Left lung (tissue), 10 donors: ENCODE measurements around the gene DDX56. TPM values are rescaled to one million over a fixed set of nuclear protein-coding genes. Genes with fewer than 3 reads are reported as not detected.

ENCODE experiments used
- ATAC-seq: fragments of 200-7000 bp; cut with Tn5 transposase; one replicate; pipeline ENCODE4 v1.9.1; 2020; ENCODE audit warnings: moderate library complexity
- DNase-seq, 4 donors: peaks; one replicate each; pipeline ENCODE4 v3.0.0-alpha.2; 2013 to 2020
- H3K27ac ChIP-seq, 2 donors: fragments of 200-600 bp; sonication (generic) in 1 of 2; one replicate each; pipeline versions ENCODE4 v1.5.0 to v1.8.0; 2020 to 2021
- H3K27me3 ChIP-seq, 2 donors: fragments of 200-600 bp; sonication (generic) in 1 of 2; one replicate each; pipeline versions ENCODE4 v1.5.0 to v1.8.0; 2020 to 2021
- H3K36me3 ChIP-seq, 2 donors: fragments of 200-600 bp; sonication (generic) in 1 of 2; one replicate each; pipeline versions ENCODE4 v1.5.0 to v1.8.0; 2020 to 2021
- H3K4me1 ChIP-seq, 2 donors: fragments of 200-600 bp; one replicate each; pipeline ENCODE4 v1.8.0; 2021
- H3K4me3 ChIP-seq, 2 donors: fragments of 200-600 bp; sonication (generic) in 1 of 2; one replicate each; pipeline versions ENCODE4 v1.5.0 to v1.8.0; 2020 to 2021; ENCODE audit warnings: mild to moderate bottlenecking in 1 of 2
- H3K9me3 ChIP-seq, 2 donors: fragments of 200-600 bp; sonication (generic) in 1 of 2; one replicate each; pipeline versions ENCODE4 v1.5.0 to v1.8.0; 2020 to 2021
- intact Hi-C, 2 donors: fragments of 100-400 bp; cut with DNase I; formaldehyde crosslinking; loops; one replicate each; pipeline versions ENCODE4 v1.11.2 to v1.14.2; 2022
- polyA plus RNA-seq, 6 donors: library from polyadenylated mRNA; unstranded; fragments of 120-200 nt; gene quantifications; one replicate each; pipeline ENCODE4 v1.2.1, GENCODE V29; 2013; ENCODE audit not compliant: insufficient read length in 6 of 6
- total RNA-seq, 2 donors: library from RNA; stranded (reverse); fragmentation: NEBNext Ultra II Directional; extraction: Animal tissue kit (Norgen Biotek cat#: 25700); gene quantifications; one replicate each; pipeline ENCODE4 v1.2.1, GENCODE V29; 2021
- TF ChIP-seq, protein P1 (sequence below), 2 donors: fragments of 200-600 bp; sonication (generic) in 1 of 2; IDR thresholded peaks; one replicate each; pipeline versions ENCODE4 v1.5.0 to v1.8.0; 2021; ENCODE audit warnings: antibody characterized with exemption in 2 of 2
- donor health status: DM: no; HTN: yes; CAD: no.
- donor health status: DM: no; HTN: no; CAD: no.

The DDX56 gene
- total and polyA plus RNA-seq, 8 donors, result 43.1 to 86.1 (median 70.8) TPM

DNA sequence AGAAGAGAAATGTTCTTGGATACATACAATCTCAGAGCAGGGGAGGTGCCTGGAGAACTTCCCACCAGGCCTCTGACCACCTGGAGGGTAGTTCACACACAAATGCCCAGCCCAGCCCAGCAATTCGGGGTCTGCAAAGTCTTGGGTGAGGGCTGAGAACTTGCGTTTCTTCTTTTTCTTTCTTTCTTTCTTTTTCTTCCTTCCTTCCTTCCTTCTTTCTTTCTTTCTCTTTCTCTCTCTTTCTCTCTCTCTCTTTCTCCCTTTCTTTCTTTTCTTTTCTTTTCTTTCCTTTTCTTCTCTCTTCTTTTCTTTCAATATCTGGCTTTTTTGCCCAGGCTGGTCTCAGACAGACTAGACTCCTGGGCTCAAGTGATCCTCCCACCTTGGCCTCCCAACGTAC lies 54.9 kb downstream of the DDX56 start:
- Histone ChIP-seq H3K27ac (no peak overlapping the region), H3K36me3 (no peaks in the 10 kb centered on the region), H3K4me1 (no peaks in the 10 kb centered on the region), H3K9me3 (no peaks in the 10 kb centered on the region), H3K27me3 (no peaks in the 10 kb centered on the region), H3K4me3 (no peak overlapping the region)
- TF ChIP-seq, protein P1, sequence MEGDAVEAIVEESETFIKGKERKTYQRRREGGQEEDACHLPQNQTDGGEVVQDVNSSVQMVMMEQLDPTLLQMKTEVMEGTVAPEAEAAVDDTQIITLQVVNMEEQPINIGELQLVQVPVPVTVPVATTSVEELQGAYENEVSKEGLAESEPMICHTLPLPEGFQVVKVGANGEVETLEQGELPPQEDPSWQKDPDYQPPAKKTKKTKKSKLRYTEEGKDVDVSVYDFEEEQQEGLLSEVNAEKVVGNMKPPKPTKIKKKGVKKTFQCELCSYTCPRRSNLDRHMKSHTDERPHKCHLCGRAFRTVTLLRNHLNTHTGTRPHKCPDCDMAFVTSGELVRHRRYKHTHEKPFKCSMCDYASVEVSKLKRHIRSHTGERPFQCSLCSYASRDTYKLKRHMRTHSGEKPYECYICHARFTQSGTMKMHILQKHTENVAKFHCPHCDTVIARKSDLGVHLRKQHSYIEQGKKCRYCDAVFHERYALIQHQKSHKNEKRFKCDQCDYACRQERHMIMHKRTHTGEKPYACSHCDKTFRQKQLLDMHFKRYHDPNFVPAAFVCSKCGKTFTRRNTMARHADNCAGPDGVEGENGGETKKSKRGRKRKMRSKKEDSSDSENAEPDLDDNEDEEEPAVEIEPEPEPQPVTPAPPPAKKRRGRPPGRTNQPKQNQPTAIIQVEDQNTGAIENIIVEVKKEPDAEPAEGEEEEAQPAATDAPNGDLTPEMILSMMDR (IDR thresholded peaks at IDR 0.05), result no peak
- no peak for ATAC-seq
- intact Hi-C loops, result no loop called here
- no peak for DNase-seq

DNA sequence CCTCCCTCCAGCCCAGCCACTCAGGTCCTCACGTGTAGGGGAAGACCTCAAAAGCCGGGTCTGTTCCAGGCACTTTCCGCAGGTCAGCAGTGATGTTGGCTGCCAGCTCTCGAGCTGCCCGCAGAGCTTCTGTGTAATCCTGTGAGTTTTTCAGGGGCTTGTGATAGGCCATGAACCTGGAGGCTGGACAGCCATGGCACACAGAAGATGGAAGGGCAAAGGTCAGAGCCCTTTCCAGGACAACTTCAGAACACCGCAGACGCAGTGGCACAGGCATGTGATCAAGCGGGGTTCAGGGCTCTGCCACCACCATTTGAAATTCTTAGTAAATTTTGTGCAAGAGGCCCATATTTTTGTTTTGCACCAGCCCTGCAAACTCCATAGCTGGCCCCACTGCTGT lies 56.5 kb downstream of the DDX56 start:
- Histone ChIP-seq H3K4me1 (no peaks in the 10 kb centered on the region), H3K27me3 (no peaks in the 10 kb centered on the region), H3K4me3 (no peak overlapping the region), H3K27ac (no peak overlapping the region), H3K36me3 (no peaks in the 10 kb centered on the region), H3K9me3 (no peaks in the 10 kb centered on the region)
- intact Hi-C loops, result no loop called here
- ATAC-seq (no peak), DNase-seq (no peak)
- TF ChIP-seq, protein P1 (IDR thresholded peaks at IDR 0.05), result no peak

Other genes with a start within 250 kb of the DDX56 start
- under 1 TPM; 0.17 to 0.18 TPM for gene CAMK2B, start 248.3 kb downstream of the DDX56 start, total RNA-seq
- gene CAMK2B, start 248.3 kb downstream of the DDX56 start, polyA plus RNA-seq, result 1 to 10 TPM in 1 of 6 donors, under 1 TPM in 5; 0.49 to 1.1 (median 0.61) TPM
- 10 to 100 TPM; 90.1 to 93.4 TPM for gene NUDCD3, start 83.2 kb downstream of the DDX56 start, total RNA-seq
- gene NUDCD3, start 83.2 kb downstream of the DDX56 start, polyA plus RNA-seq, result 100 to 1,000 TPM in 1 of 6 donors, 10 to 100 TPM in 5; 88.6 to 101 (median 90.7) TPM
- under 1 TPM in 1 of 2 donors, not detected in 1; 0.06 TPM for gene NPC1L1, start 32.6 kb downstream of the DDX56 start, total RNA-seq
- gene NPC1L1, start 32.6 kb downstream of the DDX56 start, polyA plus RNA-seq, result under 1 TPM; 0.28 to 0.50 (median 0.33) TPM
- 10 to 100 TPM; 69.6 to 84.7 TPM for gene TMED4, start 8.3 kb upstream of the DDX56 start, total RNA-seq
- gene TMED4, start 8.3 kb upstream of the DDX56 start, polyA plus RNA-seq, result 100 to 1,000 TPM in 2 of 6 donors, 10 to 100 TPM in 4; 88.7 to 102 (median 95.5) TPM
- gene OGDH, start 32.7 kb upstream of the DDX56 start, total RNA-seq, result 100 to 1,000 TPM; 159 to 184 TPM
- 10 to 100 TPM; 46.6 to 58.5 (median 55.4) TPM for gene OGDH, start 32.7 kb upstream of the DDX56 start, polyA plus RNA-seq
- 10 to 100 TPM; 94.5 to 96.1 TPM for gene ZMIZ2, start 174.9 kb upstream of the DDX56 start, total RNA-seq
- gene ZMIZ2, start 174.9 kb upstream of the DDX56 start, polyA plus RNA-seq, result 10 to 100 TPM; 54.0 to 79.5 (median 63.9) TPM
- 1,000 to 10,000 TPM; 1,404 to 1,630 TPM for gene PPIA, start 222.8 kb upstream of the DDX56 start, total RNA-seq
- 1,000 to 10,000 TPM; 1,038 to 1,157 (median 1,080) TPM for gene PPIA, start 222.8 kb upstream of the DDX56 start, polyA plus RNA-seq